Anterior cingulate cortex (tissue), 58 donors: ENCODE results near the gene OSMR.

Experiments
- DNase-seq, 58 donors: peaks; one replicate each; lab custom pipeline; 2025; lab: John Stamatoyannopoulos, UW

Gene OSMR

GRCh38 chr5:38870595-38870994 is 24.8 kb downstream of the OSMR start:
- no peak for DNase-seq

- no peak for DNase-seq
These were observed 25.3 kb downstream of the OSMR start for GRCh38 chr5:38871058-38871605.

- no peak for DNase-seq
These were observed 26.2 kb downstream of the OSMR start for GRCh38 chr5:38871790-38872551.

- no peak for DNase-seq
These were observed 27.0 kb downstream of the OSMR start for GRCh38 chr5:38872826-38873225.

GRCh38 chr5:38874948-38875456 is 29.2 kb downstream of the OSMR start:
- DNase-seq = no peak

- no peak for DNase-seq
These were observed 32.7 kb downstream of the OSMR start for GRCh38 chr5:38878391-38879077.

- no peak for DNase-seq
These were observed 33.3 kb downstream of the OSMR start for GRCh38 chr5:38879078-38879460.

- DNase-seq = no peak
These were observed 38.0 kb downstream of the OSMR start for GRCh38 chr5:38883842-38884241.

- DNase-seq = no peak
These were observed 39.4 kb downstream of the OSMR start for GRCh38 chr5:38885208-38885607.

- DNase-seq = no peak
These were observed 42.2 kb downstream of the OSMR start for GRCh38 chr5:38888041-38888440.

- DNase-seq = no peak
These were observed 43.6 kb downstream of the OSMR start for GRCh38 chr5:38889424-38889823.

GRCh38 chr5:38891563-38891962 is 45.8 kb downstream of the OSMR start:
- DNase-seq = no peak

- no peak for DNase-seq
These were observed 46.6 kb downstream of the OSMR start for GRCh38 chr5:38892363-38892762.

- DNase-seq = no peak
These were observed 50.9 kb downstream of the OSMR start for GRCh38 chr5:38896760-38897159.

GRCh38 chr5:38899936-38900335 is 54.1 kb downstream of the OSMR start:
- DNase-seq = no peak

- DNase-seq = no peak
These were observed 59.7 kb downstream of the OSMR start for GRCh38 chr5:38905516-38905915.

GRCh38 chr5:38906503-38906902 is 60.7 kb downstream of the OSMR start:
- no peak for DNase-seq

GRCh38 chr5:38911933-38912332 is 66.1 kb downstream of the OSMR start:
- no peak for DNase-seq

GRCh38 chr5:38913714-38914113 is 67.9 kb downstream of the OSMR start:
- DNase-seq = no peak

- no peak for DNase-seq
These were observed 71.0 kb downstream of the OSMR start for GRCh38 chr5:38916802-38917201.

GRCh38 chr5:38921174-38921573 is 75.4 kb downstream of the OSMR start:
- DNase-seq = no peak

GRCh38 chr5:38922199-38922598 is 76.4 kb downstream of the OSMR start:
- DNase-seq = peak in 32 of 58 donors; percentile 1 to 63 (median 14)
